GM12873 (cell line): ENCODE results near the gene ANKS1A.

ENCODE experiments used
- CTCF ChIP-seq: IDR thresholded peaks from 2 replicates; pipeline ENCODE4 v1.5.1; 2012; ENCODE audit warnings: low read depth, mild to moderate bottlenecking, moderate library complexity, low read length, control low read depth; ENCODE audit not compliant: insufficient read depth; ENCODE audit errors: missing control alignments

ANKS1A gene

GRCh38 chr6:34986845-34987246 lies 97.8 kb downstream of the ANKS1A start:
- peak; percentile 85 for TF ChIP-seq CTCF

- TF ChIP-seq CTCF, result no peak
These were observed 98.5 kb downstream of the ANKS1A start for GRCh38 chr6:34987506-34987905.

GRCh38 chr6:34990971-34991560 lies 102.0 kb downstream of the ANKS1A start:
- TF ChIP-seq CTCF, result no peak

- no peak for TF ChIP-seq CTCF
These were observed 103.3 kb downstream of the ANKS1A start for GRCh38 chr6:34992376-34992775.

- TF ChIP-seq CTCF, result no peak
These were observed 104.2 kb downstream of the ANKS1A start for GRCh38 chr6:34993213-34993612.

GRCh38 chr6:34994693-34995092 lies 105.6 kb downstream of the ANKS1A start:
- TF ChIP-seq CTCF, result no peak

- no peak for TF ChIP-seq CTCF
These were observed 118.0 kb downstream of the ANKS1A start for GRCh38 chr6:35007016-35007415.
